Suprapubic skin (tissue), 3 donors: Measurements from ENCODE around the gene MARS1.

Experiments used
- CTCF ChIP-seq, 2 donors: fragments of 200-600 bp in 1 of 2; fragments of 450-650 bp in 1 of 2; sonication (generic) in 1 of 2; IDR thresholded peaks; one replicate each; pipeline ENCODE4 v1.5.1; 2016 to 2019; ENCODE audit warnings: antibody characterized with exemption in 2 of 2, mild to moderate bottlenecking in 1 of 2, moderate library complexity in 1 of 2
- POLR2A ChIP-seq, 2 donors: fragments of 450-650 bp; IDR thresholded peaks; one replicate each; pipeline ENCODE4 v1.6.1; 2017; ENCODE audit warnings: antibody characterized with exemption in 2 of 2, mild to moderate bottlenecking in 2 of 2, moderate library complexity in 2 of 2

- no peak for TF ChIP-seq CTCF (IDR thresholded peaks at IDR 0.05)
- TF ChIP-seq POLR2A (IDR thresholded peaks at IDR 0.05): no peak
These were observed 35.2 kb downstream of the MARS1 start for GRCh38 chr12:57522887-57523705.
